HG03196 (cell line): ENCODE results near the gene SLITRK4.

ENCODE experiments used
- ATAC-seq: cut with Tn5 transposase; IDR thresholded peaks from one replicate; pipeline ENCODE4 v1.9.1; 2021; ENCODE audit not compliant: unreplicated experiment

Gene SLITRK4

DNA sequence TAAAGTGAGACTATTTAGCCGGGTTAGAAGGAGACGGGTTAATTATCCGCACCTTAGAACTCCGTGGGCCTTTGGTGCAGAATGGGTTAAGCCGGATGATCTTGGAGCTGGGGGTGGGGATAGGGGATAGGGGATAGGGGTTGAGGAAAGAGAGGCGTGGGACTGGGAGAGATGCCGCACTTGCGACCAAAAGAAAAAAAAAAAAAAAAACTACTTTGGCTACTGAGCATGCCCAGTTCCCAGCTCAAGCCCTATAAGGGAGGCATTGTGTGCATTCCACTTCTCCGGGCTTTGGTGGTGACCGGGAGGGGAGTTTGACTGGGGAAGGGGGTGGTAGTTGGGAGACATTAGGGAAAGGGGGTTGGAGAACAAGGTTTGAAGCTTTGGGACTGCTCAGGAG lies at the start of gene SLITRK4:
SLITRK4 (minus strand) TSS at position 187 of the 400 bp plus-strand sequence. CDS start 4,993 bp downstream, outside the sequence.
- no peak for ATAC-seq

GRCh38 chrX:143683486-143683885 lies 47.6 kb upstream of the SLITRK4 start:
- ATAC-seq: no peak

DNA sequence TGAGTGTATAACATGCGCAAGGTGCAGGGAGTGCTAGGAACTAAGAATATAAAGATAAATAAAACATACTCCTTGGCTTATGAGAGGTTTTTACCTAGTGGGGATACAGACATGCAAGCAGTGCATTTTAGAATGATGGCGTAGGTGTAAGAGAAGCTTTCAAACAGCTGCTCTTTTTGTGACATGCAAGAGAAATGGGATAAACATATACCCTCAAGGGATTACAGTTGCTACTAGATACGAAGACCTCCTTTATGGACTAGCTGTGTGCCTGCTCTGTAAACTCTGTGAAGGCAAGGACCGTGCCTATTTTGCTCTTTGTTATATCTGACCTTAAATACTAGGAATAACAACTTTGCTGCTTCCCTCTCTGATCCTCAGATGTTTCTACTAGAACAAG lies 39.0 kb upstream of the SLITRK4 start:
- ATAC-seq: no peak

DNA sequence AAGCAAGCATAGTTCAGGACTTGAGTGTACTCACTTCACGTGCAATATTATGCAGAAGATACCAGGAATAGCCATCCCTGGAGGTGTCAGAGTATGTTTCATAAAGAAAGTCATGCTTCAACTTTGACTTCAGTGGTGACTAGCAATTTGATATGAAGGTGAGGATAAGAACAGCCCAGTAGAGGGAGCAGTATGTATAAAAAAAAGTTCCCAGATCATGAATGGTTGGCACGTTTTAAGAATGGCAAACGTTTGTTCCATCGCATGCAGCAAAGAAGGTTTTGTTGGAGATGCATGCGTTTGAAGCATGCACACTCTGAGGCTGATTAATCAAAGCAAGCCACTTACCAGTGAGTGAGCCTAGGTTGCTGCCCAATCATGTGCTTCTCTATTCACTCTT lies 33.5 kb upstream of the SLITRK4 start:
- ATAC-seq: no peak

GRCh38 chrX:143664302-143664701 lies 28.4 kb upstream of the SLITRK4 start:
- ATAC-seq: no peak

- no peak for ATAC-seq
These were observed 27.9 kb upstream of the SLITRK4 start for GRCh38 chrX:143663755-143664154.

DNA sequence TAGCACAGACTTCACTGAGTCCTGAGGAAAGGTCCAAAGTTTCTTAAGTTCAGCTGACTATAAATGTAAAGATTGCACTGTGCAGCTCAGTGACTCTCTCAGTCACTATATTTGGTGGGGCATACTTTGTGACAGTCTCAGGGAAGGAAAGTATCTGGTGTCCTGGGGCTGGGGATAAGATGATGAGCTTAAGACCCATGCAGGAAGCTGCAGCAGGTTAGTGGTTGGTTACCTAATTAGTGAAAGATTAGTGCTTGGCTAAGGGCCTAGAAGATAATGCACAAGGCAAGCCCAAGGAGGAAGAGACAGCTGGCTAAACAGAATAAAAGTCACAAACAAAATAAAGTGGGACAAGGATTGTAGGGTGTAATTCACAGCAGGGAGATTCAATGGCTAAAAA lies 25.4 kb upstream of the SLITRK4 start:
- ATAC-seq: no peak

DNA sequence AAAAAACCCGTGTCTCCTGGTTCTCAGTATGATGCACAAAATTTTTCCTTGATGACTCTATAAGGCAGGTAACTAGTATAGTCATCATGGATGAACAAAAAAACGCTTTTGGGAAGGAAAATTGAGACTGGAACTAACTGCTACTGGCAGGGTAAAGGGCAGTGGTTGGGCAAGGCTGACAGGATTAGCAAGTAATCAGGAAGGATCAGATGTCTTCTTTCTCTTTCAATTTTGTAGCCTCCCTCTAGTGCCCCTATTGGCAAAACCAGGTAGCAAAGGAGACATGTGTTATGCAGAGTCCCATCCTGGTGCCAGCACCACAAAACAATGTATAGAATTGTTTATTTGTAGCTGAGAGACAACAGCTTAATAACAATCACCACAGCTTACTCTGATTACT lies 12.8 kb upstream of the SLITRK4 start:
- ATAC-seq: no peak

DNA sequence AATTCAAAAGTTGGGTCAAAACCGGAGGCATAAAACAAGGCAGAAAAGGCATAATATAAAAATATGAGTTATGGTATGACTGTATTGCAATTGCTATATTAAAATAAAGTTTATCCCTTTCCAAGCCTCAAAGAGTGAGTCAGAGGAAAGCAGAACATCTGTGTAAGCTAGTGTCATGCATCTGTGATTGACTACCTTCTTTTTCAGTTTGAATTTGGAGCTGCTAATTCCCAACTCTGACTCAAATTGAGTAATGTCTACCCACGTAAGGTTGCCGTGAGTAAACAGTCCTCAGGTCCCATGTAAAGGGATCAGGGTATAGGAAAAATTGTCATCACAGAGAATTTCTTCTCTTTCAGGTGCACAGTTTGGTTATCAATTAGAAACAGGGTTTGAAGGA lies 6.5 kb upstream of the SLITRK4 start:
- no peak for ATAC-seq

DNA sequence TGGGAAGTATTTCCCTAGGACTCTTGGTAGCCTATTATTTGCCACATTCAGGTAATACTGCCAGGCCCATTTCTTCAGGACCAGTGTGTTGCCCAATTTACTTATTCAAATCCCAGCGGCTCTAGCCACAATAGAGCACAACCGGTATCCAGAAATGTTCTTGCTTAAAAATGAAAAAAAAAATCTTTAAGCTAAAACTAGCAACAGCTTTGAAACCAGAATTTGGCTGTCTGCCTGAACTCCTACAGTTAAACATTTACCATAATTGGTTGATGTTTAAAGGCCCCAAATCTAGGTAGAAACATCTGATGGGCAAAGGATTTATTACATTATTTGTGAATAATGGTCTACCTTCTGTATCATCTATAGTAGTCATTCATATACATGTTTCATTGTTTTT lies 930 bp upstream of the SLITRK4 start:
- no peak for ATAC-seq

GRCh38 chrX:143634663-143635455 lies 1.0 kb downstream of the SLITRK4 start:
- no peak for ATAC-seq

- ATAC-seq: no peak
These were observed 1.6 kb downstream of the SLITRK4 start for GRCh38 chrX:143634309-143634662.

DNA sequence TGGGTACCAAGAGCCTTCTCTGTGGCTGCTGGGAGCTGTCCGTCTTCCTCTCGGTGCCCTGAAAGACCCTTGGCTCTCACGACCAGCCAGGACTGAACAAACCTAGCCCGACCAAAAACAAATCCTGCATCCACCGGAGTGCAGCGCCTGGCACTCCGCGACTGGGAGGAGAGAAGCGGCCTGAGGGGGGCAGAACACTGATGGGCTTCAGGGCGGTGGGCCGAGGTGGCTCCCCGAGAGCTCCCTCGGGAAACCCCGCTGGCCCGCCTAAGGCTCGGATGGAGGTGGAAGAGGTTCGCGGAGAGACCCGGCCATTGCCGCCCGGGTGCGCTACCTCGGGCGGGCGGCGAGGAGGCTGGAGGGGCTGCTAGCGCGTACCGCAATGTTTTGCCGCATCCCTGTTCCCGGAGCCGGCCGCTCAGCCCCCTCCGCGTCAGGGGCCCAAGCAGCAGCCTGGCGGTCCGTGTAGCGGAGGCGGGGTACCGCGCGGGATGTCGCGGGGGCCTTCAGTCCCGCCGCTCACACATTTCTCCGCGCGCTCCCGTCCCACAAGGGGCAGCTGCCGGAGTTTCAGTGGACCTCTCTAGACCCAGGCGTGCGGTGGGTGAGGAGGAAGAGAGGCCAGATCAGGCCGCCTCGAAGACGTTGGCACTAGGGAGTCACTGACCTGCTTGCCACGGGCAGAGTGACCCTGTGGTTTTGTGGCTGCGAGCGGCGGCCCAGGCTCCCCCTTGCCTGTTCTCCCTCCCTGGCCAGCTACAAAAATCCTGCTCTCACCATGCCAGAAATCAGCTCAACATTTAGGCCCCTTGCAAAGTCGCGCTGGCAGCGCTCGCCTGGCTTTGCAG lies 2.2 kb downstream of the SLITRK4 start:
- ATAC-seq: no peak

DNA sequence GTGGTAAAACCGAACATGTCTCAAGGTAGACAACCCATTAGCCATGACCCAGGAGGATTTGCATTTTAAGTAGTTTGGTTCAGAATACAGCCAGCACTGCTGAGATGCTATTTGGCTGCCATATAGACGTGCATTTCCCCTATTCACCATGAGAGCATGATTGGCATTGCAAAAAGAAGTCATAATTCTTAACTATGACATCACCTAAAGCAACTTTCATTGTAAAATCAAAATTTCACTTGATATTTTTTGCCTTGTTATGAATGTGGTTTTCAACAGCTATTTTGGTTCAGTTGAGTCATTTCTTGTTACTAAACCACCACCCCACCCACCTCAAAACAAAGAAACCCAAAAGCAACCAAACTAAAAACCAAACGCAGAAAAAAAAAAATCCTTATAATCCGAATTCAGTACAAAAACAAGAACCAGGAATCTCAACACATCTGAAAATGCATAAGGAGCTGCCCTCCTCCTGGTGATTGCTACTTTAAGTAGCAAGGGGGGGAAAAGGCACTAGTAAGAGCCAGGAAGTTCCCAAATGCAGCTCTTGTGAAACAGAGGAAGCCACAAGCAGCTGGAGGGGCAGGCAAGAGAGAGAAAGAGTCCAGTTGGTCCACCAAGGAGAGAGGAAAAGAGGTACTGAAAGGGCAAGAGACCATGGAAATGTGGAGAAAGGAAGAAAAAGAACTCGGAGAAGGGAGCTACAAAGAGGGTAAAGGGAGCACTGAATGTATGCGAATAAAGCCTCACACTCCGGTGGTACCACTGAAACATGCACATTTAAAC lies 3.1 kb downstream of the SLITRK4 start:
- no peak for ATAC-seq

DNA sequence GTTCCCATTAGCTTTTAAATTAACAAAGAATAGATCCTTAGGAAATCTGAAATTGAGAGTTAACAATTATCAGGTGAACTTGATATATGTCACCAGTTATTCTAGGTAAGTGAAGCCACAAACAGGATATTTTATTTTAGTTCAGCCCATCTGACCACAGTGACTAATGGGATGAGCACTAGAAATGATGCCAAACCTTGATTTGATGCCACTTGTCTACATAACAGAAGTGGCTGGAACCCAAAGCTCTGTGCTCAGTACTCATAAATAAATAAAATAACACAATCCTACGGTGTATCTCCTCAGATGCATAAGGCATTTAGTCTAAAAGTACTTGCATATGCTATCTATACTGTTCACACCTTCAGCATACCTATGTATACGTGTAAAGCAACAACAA lies 12.2 kb downstream of the SLITRK4 start:
- no peak for ATAC-seq

GRCh38 chrX:143621276-143621675 lies 14.6 kb downstream of the SLITRK4 start:
- no peak for ATAC-seq

GRCh38 chrX:143615851-143616250 lies 20.1 kb downstream of the SLITRK4 start:
- ATAC-seq: no peak

- ATAC-seq: no peak
These were observed 34.1 kb downstream of the SLITRK4 start for GRCh38 chrX:143601809-143602208.

DNA sequence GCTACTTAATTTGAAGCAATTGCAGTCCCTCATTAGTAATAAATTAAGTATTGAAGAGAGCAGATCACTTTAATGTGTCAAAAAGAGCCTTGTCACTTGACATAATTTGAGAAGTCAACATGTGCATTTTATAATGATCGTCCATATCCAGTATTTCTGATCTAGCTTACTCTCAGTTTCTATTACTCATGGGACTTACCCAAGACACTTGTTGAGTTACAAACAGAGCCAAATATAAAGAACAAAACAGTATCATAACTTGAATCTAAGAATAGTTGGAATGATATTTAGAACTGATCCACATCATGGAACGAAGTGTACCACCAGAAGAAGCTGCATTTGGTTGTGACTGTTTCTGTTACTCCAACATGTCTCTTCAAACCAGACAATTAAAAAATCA lies 54.7 kb downstream of the SLITRK4 start:
- ATAC-seq: no peak

DNA sequence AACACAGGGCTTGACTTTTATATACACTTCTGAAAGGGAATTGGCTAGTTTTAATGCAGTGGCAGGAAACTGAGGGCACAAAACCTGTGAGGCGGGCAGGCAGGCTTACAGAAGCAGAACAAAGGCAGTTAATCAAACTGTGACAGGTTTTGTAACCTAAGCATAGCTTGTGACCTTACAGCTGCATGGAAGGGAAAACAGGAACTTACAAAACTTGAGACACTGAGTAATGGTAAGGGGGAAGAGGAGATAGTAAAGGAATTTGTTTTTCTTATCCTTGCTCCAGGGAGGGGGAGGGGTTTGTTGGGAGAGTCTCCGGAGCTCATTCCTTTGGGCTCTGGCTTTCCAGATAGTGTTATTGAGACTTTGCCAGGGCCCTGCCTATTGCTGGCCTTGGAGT lies 55.6 kb downstream of the SLITRK4 start:
- ATAC-seq: no peak
